K562 (cell line): Measurements from ENCODE around the gene RIMOC1. TPM values are rescaled to one million over a fixed set of nuclear protein-coding genes. Genes with fewer than 3 reads are reported as not detected.
A peak's percentile ranks its signal among the peaks of the same experiment; 100 is the strongest.

Experiments used
- ATF1 ChIP-seq, 2 experiments: fragments of 450-650 bp in 1 of 2; IDR thresholded peaks; 2 replicates each; pipeline ENCODE4 v1.6.1; 2016; ENCODE audit warnings: missing compliant biosample characterization in 1 of 2, missing genetic modification characterization in 1 of 2
- BRCA1 ChIP-seq, 2 experiments: fragments of 450-650 bp in 1 of 2; sonication (generic) in 1 of 2; formaldehyde crosslinking in 1 of 2; IDR thresholded peaks; 2 replicates each; pipeline versions ENCODE4 v1.5.0 to v1.6.1; 2017 to 2020; ENCODE audit warnings: mild to moderate bottlenecking in 1 of 2, missing genetic modification reagents in 1 of 2
- CREM ChIP-seq: IDR thresholded peaks from 2 replicates; pipeline ENCODE4 v1.6.1; 2014; ENCODE audit warnings: antibody characterized with exemption, low read depth
- DACH1 ChIP-seq: fragments of 450-650 bp; IDR thresholded peaks from 2 replicates; pipeline ENCODE4 v1.6.1; 2018; ENCODE audit not compliant: partially characterized antibody
- EP400 ChIP-seq: fragments of 450-650 bp; IDR thresholded peaks from 2 replicates; pipeline ENCODE4 v1.6.1; 2017; ENCODE audit warnings: antibody characterized with exemption, mild to moderate bottlenecking, moderate library complexity
- ETV1 ChIP-seq: fragments of 450-650 bp; conservative IDR thresholded peaks from 2 replicates; pipeline ENCODE4 v1.6.1; 2016; ENCODE audit warnings: missing genetic modification characterization, control low read depth, low read depth, missing compliant biosample characterization
- KLF16 ChIP-seq: IDR thresholded peaks from 2 replicates; pipeline ENCODE4 v1.6.1; 2016; ENCODE audit warnings: antibody characterized with exemption
- KLF6 ChIP-seq: fragments of 250-450 bp; sonication (Bioruptor Pico); IDR thresholded peaks from 2 replicates; pipeline ENCODE4 v1.4.0; 2020; ENCODE audit warnings: mild to moderate bottlenecking, moderate library complexity, borderline replicate concordance
- MAFF ChIP-seq: IDR thresholded peaks from 2 replicates; pipeline ENCODE4 v1.6.1; 2012; ENCODE audit warnings: low read length, improper control_type of control experiment
- MAZ ChIP-seq, 2 experiments: fragments of 450-650 bp in 1 of 2; sonication (generic) in 1 of 2; formaldehyde crosslinking; IDR thresholded peaks in 1 of 2; conservative IDR thresholded peaks in 1 of 2; 2 replicates each; pipeline versions ENCODE4 v1.4.0 to v1.5.0; 2020; ENCODE audit warnings: mild to moderate bottlenecking in 1 of 2, missing genetic modification reagents in 1 of 2
- NFATC3 ChIP-seq: fragments of 450-650 bp; IDR thresholded peaks from 2 replicates; pipeline ENCODE4 v1.6.1; 2017; ENCODE audit warnings: mild to moderate bottlenecking
- PHF21A ChIP-seq: fragments of 450-650 bp; IDR thresholded peaks from 2 replicates; pipeline ENCODE4 v1.6.1; 2017; ENCODE audit warnings: low read depth, borderline replicate concordance
- PML ChIP-seq: IDR thresholded peaks from 2 replicates; pipeline ENCODE4 v1.6.1; 2012; ENCODE audit warnings: low read length, inconsistent platforms
- SRSF3 ChIP-seq: fragments of 200-400 bp; formaldehyde crosslinking; IDR thresholded peaks from 2 replicates; pipeline ENCODE4 v1.6.1; 2016; ENCODE audit warnings: mild to moderate bottlenecking, low read length, moderate library complexity; ENCODE audit not compliant: insufficient read depth
- TCF7L2 ChIP-seq: fragments of 150-350 bp; IDR thresholded peaks from 2 replicates; pipeline ENCODE4 v1.6.1; 2016; ENCODE audit warnings: low read depth, mild to moderate bottlenecking, low read length, moderate library complexity
- TEAD4 ChIP-seq, 2 experiments: sonication (generic) in 1 of 2; formaldehyde crosslinking in 1 of 2; IDR thresholded peaks; 2 replicates each; pipeline versions ENCODE4 v1.6.1 to v1.8.0; 2012 to 2022; ENCODE audit warnings: borderline replicate concordance in 1 of 2, inconsistent platforms in 1 of 2, low read length in 1 of 2, mild to moderate bottlenecking in 1 of 2, missing genetic modification reagents in 1 of 2
- ZFP30 ChIP-seq: fragments of 250-450 bp; sonication (Bioruptor Pico); IDR thresholded peaks from 2 replicates; pipeline ENCODE4 v1.8.0; 2022; ENCODE audit warnings: moderate library complexity, mild to moderate bottlenecking, inconsistent platforms, borderline replicate concordance
- ZKSCAN3 ChIP-seq: fragments of 250-450 bp; sonication (Bioruptor Pico); IDR thresholded peaks from 2 replicates; pipeline ENCODE4 v1.4.0; 2020
- ZNF76 ChIP-seq: fragments of 250-450 bp; sonication (Bioruptor Pico); IDR thresholded peaks from 2 replicates; pipeline ENCODE4 v1.4.0; 2020; ENCODE audit warnings: mild to moderate bottlenecking, moderate library complexity, borderline replicate concordance
- polyA plus RNA-seq, 8 experiments: library from polyadenylated mRNA; depleted of rRNA in 4 of 8; stranded (reverse) in 5 of 8; unstranded in 3 of 8; fragments of >200 nt; fragmentation: Nextera tagmentation in 2 of 8; fragmentation: Illumina TruSeq in 1 of 8; extraction: Ambion mirVana in 2 of 8; extraction: Trizol in 1 of 8; gene quantifications; 2 replicates each; pipeline versions ENCODE4 v1.2.1 to v1.2.3, GENCODE V29; 2011 to 2014; ENCODE audit warnings: inconsistent platforms in 1 of 8, missing spikeins in 1 of 8
- total RNA-seq, 7 experiments: library from RNA; depleted of rRNA in 6 of 7; stranded (reverse); fragments of >200 nt in 6 of 7; fragmentation: Illumina TruSeq in 2 of 7; extraction: Trizol in 2 of 7; gene quantifications; 2 replicates each; pipeline versions ENCODE4 v1.2.1 to v1.2.3, GENCODE V29; 2011 to 2021; ENCODE audit warnings: low replicate concordance in 1 of 7
- TF ChIP-seq, protein P1 (sequence below): fragments of 450-650 bp; IDR thresholded peaks from 2 replicates; pipeline ENCODE4 v1.6.1; 2016
- TF ChIP-seq, protein P2 (sequence below): fragments of 450-650 bp; conservative IDR thresholded peaks from 2 replicates; pipeline ENCODE4 v1.6.1; 2016; ENCODE audit warnings: missing genetic modification characterization, low read depth, mild to moderate bottlenecking, control low read depth, missing compliant biosample characterization
- TF ChIP-seq, protein P3 (sequence below): fragments of 450-650 bp; IDR thresholded peaks from 2 replicates; pipeline ENCODE4 v1.6.1; 2017; ENCODE audit warnings: antibody characterized with exemption
- TF ChIP-seq, protein P4 (sequence below): fragments of 250-450 bp; sonication (Bioruptor Pico); IDR thresholded peaks from 2 replicates; pipeline ENCODE4 v1.5.0; 2022; ENCODE audit warnings: mild to moderate bottlenecking

The RIMOC1 gene
- total and polyA plus RNA-seq, 9 of the 15 experiments (the other 6 are each of a cell fraction or from before 2014, with no cell fraction given): 11.6 to 63.1 (median 30.8) TPM

DNA sequence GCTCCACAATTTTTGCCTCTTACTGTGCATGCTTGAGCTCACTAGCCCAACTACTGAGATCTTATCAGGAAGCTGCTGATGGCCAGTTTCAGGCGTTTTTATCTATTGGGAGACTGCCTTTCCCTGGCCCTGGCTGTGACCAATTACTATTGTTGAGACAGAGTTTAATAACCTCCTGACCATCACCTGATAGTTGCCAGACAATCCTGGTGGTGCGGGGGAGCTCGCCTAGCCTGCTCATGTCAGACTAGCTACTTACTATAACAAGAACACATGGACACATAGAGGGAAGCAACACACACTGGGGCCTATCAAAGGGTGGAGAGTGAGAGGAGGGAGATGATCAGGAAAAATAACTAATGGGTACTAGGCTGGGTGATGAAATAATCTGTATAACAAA lies 20.9 kb upstream of the RIMOC1 start (continued):
- TF ChIP-seq, protein P1, sequence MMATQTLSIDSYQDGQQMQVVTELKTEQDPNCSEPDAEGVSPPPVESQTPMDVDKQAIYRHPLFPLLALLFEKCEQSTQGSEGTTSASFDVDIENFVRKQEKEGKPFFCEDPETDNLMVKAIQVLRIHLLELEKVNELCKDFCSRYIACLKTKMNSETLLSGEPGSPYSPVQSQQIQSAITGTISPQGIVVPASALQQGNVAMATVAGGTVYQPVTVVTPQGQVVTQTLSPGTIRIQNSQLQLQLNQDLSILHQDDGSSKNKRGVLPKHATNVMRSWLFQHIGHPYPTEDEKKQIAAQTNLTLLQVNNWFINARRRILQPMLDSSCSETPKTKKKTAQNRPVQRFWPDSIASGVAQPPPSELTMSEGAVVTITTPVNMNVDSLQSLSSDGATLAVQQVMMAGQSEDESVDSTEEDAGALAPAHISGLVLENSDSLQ: no peak; the same call in 1 of the 2 replicates
- 0 out of 2 replicates have a peak, but pooled peaks have one; percentile 22 for TF ChIP-seq CREM
- no peak for TF ChIP-seq ZFP30 (CRISPR knock-in tag)
- TF ChIP-seq, protein P2, sequence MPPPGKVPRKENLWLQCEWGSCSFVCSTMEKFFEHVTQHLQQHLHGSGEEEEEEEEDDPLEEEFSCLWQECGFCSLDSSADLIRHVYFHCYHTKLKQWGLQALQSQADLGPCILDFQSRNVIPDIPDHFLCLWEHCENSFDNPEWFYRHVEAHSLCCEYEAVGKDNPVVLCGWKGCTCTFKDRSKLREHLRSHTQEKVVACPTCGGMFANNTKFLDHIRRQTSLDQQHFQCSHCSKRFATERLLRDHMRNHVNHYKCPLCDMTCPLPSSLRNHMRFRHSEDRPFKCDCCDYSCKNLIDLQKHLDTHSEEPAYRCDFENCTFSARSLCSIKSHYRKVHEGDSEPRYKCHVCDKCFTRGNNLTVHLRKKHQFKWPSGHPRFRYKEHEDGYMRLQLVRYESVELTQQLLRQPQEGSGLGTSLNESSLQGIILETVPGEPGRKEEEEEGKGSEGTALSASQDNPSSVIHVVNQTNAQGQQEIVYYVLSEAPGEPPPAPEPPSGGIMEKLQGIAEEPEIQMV: no peak
- TF ChIP-seq KLF6 (CRISPR knock-in tag): no peak
- no peak for TF ChIP-seq MAFF
- peak; percentile 36; the same call in 1 of the 2 replicates for TF ChIP-seq ZNF76 (CRISPR knock-in tag)
- TF ChIP-seq ZKSCAN3 (CRISPR knock-in tag): no peak
- TF ChIP-seq MAZ (CRISPR knock-in tag; conservative IDR thresholded peaks at IDR 0.05 in 1 of 2, IDR thresholded peaks at IDR 0.05 in 1 of 2): peak in 1 of 2 experiments; percentile 36; a peak in 1 of 4 replicates
- no peak for TF ChIP-seq SRSF3
- peak; percentile 68 for TF ChIP-seq EP400
- TF ChIP-seq, protein P3, sequence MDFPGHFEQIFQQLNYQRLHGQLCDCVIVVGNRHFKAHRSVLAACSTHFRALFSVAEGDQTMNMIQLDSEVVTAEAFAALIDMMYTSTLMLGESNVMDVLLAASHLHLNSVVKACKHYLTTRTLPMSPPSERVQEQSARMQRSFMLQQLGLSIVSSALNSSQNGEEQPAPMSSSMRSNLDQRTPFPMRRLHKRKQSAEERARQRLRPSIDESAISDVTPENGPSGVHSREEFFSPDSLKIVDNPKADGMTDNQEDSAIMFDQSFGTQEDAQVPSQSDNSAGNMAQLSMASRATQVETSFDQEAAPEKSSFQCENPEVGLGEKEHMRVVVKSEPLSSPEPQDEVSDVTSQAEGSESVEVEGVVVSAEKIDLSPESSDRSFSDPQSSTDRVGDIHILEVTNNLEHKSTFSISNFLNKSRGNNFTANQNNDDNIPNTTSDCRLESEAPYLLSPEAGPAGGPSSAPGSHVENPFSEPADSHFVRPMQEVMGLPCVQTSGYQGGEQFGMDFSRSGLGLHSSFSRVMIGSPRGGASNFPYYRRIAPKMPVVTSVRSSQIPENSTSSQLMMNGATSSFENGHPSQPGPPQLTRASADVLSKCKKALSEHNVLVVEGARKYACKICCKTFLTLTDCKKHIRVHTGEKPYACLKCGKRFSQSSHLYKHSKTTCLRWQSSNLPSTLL: no peak
- TF ChIP-seq ETV1: no peak
- TF ChIP-seq PHF21A: no peak
- TF ChIP-seq, protein P4, sequence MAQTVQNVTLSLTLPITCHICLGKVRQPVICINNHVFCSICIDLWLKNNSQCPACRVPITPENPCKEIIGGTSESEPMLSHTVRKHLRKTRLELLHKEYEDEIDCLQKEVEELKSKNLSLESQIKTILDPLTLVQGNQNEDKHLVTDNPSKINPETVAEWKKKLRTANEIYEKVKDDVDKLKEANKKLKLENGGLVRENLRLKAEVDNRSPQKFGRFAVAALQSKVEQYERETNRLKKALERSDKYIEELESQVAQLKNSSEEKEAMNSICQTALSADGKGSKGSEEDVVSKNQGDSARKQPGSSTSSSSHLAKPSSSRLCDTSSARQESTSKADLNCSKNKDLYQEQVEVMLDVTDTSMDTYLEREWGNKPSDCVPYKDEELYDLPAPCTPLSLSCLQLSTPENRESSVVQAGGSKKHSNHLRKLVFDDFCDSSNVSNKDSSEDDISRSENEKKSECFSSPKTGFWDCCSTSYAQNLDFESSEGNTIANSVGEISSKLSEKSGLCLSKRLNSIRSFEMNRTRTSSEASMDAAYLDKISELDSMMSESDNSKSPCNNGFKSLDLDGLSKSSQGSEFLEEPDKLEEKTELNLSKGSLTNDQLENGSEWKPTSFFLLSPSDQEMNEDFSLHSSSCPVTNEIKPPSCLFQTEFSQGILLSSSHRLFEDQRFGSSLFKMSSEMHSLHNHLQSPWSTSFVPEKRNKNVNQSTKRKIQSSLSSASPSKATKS (CRISPR knock-in tag): no peak
- no peak for TF ChIP-seq ATF1 (CRISPR knock-in tag; IDR thresholded peaks at IDR 0.05)
- TF ChIP-seq ATF1 (tag; IDR thresholded peaks at IDR 0.05): peak; percentile 71
- TF ChIP-seq TCF7L2: no peak
- peak; percentile 55 for TF ChIP-seq DACH1
- TF ChIP-seq PML: peak; percentile 60
- TF ChIP-seq TEAD4 (IDR thresholded peaks at IDR 0.05; ENCODE audit: low read length): peak; percentile 91
- no peak for TF ChIP-seq TEAD4 (CRISPR knock-in tag; IDR thresholded peaks at IDR 0.05; ENCODE audit: borderline replicate concordance)
- TF ChIP-seq KLF16: peak; percentile 81
- TF ChIP-seq NFATC3: no peak
- no peak for TF ChIP-seq BRCA1 (IDR thresholded peaks at IDR 0.05)
- no peak for TF ChIP-seq BRCA1 (CRISPR knock-in tag; IDR thresholded peaks at IDR 0.05)
